BJ (cell line): Measurements from ENCODE around the gene STK32B. TPM values are rescaled to one million over a fixed set of nuclear protein-coding genes. Genes with fewer than 3 reads are reported as not detected.

Experiments
- CTCF ChIA-PET: fragments of 350-600 bp; formaldehyde crosslinking; extraction: SDS; loops from one replicate; lab custom pipeline; 2021; ENCODE audit warnings: antibody characterized with exemption, inconsistent platforms; lab: Yijun Ruan, JAX
- POLR2A ChIA-PET: fragments of 300-600 bp; sonication (Branson Sonifier 250); formaldehyde crosslinking; extraction: SDS; loops from one replicate; lab custom pipeline; 2021; ENCODE audit warnings: antibody characterized with exemption; lab: Charles Lee
- DNase-seq: peaks from one replicate; pipeline ENCODE4 v3.0.0-alpha.2; 2011; ENCODE audit warnings: low read depth
- H3K27me3 ChIP-seq: 2 replicates; pipeline ENCODE4 v1.6.0; 2011; ENCODE audit warnings: low read length; ENCODE audit not compliant: control insufficient read depth, insufficient read depth
- H3K36me3 ChIP-seq: 2 replicates; pipeline ENCODE4 v1.5.1; 2011; ENCODE audit warnings: low read length; ENCODE audit not compliant: control insufficient read depth, insufficient read depth
- H3K4me3 ChIP-seq: 2 replicates; pipeline ENCODE4 v1.5.1; 2011; ENCODE audit warnings: low read depth, mild to moderate bottlenecking, control low read depth, low read length
- CTCF ChIP-seq: IDR thresholded peaks from 2 replicates; pipeline ENCODE4 v1.5.1; 2011; ENCODE audit warnings: low read depth, mild to moderate bottlenecking, control low read depth, inconsistent platforms, low read length, moderate library complexity; ENCODE audit not compliant: insufficient read depth
- polyA plus RNA-seq: library from polyadenylated mRNA; depleted of rRNA; stranded (reverse); fragments of >200 nt; gene quantifications from 2 replicates; pipeline ENCODE4 v1.2.3, GENCODE V29; 2011

STK32B gene
- polyA plus RNA-seq, 1 experiment: 11.2 TPM

- TF ChIP-seq CTCF: no peak
- H3K27me3 ChIP-seq: no peaks in the 10 kb centered on the region
- POLR2A ChIA-PET: no interaction called here
- H3K4me3 ChIP-seq: no peak overlapping the region
- CTCF ChIA-PET: interaction anchor here (5.0 kb wide), 1 partner anchor 12 kb away, joined by 31 read pairs; no protein-coding TSS in a partner anchor
- no peaks in the 10 kb centered on the region for H3K36me3 ChIP-seq
- no peak for DNase-seq
Observed at GRCh38 chr4:5412296-5412695, 361.0 kb downstream of the STK32B start.

DNA sequence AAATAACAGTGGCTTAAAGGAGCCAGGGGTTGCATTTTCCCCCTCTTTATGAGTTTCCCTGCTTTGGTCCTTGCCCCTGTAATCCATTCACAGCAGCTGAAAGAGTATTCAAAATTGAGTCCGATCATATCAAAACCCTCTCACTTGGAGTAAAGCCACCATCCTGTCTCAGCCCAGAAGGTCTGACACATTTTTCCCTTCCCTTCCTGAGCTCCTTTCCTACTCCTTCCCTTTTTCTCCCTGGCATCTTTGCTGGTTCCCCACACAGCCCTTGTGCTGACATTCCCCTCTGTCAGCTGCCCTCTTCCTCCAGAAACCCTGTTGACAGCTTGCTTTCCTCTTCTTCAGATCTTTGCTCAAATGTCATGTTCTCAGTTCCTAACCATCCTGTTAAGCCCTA is 361.5 kb downstream of the STK32B start:
- POLR2A ChIA-PET: no interaction called here
- CTCF ChIA-PET: interaction anchor here (0.6 to 5.0 kb wide), 2 partner anchors 12 to 16 kb away, joined by 3 to 31 read pairs; no protein-coding TSS in a partner anchor

DNA sequence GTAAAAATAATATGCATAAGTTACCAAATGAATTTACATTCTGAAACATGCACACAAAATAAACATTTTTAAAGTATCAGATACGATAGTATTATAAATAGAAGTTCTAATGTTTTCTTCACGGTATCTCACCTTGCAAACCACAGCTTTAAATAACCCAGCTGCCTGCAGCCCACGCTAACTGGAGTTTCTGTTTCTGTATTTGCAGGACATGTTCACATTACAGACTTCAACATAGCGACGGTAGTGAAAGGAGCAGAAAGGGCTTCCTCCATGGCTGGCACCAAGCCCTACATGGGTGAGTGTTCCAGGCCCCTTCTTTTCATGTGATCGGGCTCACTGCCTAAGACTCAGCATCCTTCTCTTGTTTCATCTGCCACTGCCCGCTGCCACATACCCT is 365.4 kb downstream of the STK32B start:
- Histone ChIP-seq H3K4me3 (no peak overlapping the region), H3K27me3 (no peaks in the 10 kb centered on the region), H3K36me3 (no peaks in the 10 kb centered on the region)
- POLR2A ChIA-PET: no interaction called here
- DNase-seq: no peak
- TF ChIP-seq CTCF: no peak
- CTCF ChIA-PET: interaction anchor here (2.3 kb wide), 1 partner anchor 17 kb away, joined by 8 read pairs; no protein-coding TSS in a partner anchor

More for the DNA sequence above, 361.5 kb downstream of the STK32B start:
- no peaks in the 10 kb centered on the region for H3K27me3 ChIP-seq
- DNase-seq: no peak
- H3K4me3 ChIP-seq: no peak overlapping the region
- H3K36me3 ChIP-seq: no peaks in the 10 kb centered on the region
- TF ChIP-seq CTCF: no peak

DNA sequence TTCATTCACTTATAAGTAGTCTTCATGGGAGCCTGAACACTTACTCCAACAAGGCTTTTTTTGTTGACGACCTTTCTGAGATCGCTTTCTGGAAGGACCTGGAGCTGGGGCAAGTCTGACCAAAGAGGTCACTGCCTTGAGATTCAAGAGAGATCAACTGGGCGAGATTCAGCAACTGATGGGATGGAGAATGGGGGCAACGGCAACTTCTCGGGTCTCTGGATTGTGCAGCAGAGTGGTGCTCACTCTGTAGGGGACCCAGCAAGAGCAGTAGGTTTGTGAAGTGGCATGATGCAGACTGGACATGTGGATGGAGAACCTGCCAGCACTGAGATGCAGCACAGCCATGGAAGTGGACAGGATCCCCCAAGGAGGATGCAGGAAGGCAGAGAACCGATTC is 369.0 kb downstream of the STK32B start:
- Histone ChIP-seq H3K4me3 (no peak overlapping the region), H3K36me3 (no peaks in the 10 kb centered on the region), H3K27me3 (no peaks in the 10 kb centered on the region)
- no peak for DNase-seq
- ChIA-PET CTCF (interaction anchor here (1.3 kb wide), 1 partner anchor 20 kb away, joined by 3 read pairs; no protein-coding TSS in a partner anchor), POLR2A (no interaction called here)
- TF ChIP-seq CTCF: no peak

DNA sequence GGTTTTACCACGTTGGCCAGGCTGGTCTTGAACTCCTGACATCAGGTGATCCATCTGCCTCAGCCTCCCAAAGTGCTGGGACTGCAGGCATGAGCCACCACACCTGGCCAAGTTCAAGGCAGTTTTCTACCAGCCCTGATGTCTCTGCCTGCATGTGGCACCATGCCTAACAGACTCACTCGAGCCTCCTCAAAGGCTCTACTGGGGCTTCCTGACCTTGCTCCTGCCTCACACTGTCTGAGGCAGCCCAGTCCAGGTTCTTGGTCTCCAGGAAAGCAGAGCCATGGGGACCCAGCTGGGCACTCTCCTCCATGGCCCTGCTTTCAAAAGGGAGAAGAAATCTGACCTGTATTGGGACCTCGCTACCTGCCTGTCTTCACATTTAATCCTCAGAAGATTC is 370.1 kb downstream of the STK32B start:
- CTCF ChIA-PET: interaction anchor here (0.7 to 1.1 kb wide), 2 partner anchors 22 to 131 kb away, joined by 3 read pairs; no protein-coding TSS in a partner anchor
- Histone ChIP-seq H3K4me3 (no peak overlapping the region), H3K27me3 (no peaks in the 10 kb centered on the region), H3K36me3 (no peaks in the 10 kb centered on the region)
- POLR2A ChIA-PET: no interaction called here
- no peak for DNase-seq
- no peak for TF ChIP-seq CTCF
